Occipital lobe (tissue), 2 donors: ENCODE data around the gene OTOA. TPM values are rescaled to one million over a fixed set of nuclear protein-coding genes. Genes with fewer than 3 reads are reported as not detected.
"Not testable (repeated sequence)": the region's sequence is repeated elsewhere in the genome, so short reads cannot be mapped to it uniquely, and the experiment has no call there.

Experiments
- DNase-seq: peaks from one replicate; lab custom pipeline; 2025; lab: John Stamatoyannopoulos, UW
- total RNA-seq: library from RNA; depleted of rRNA; stranded (reverse); fragments of >200 nt; gene quantifications from one replicate; pipeline ENCODE4 v1.2.3, GENCODE V29; 2014

The OTOA gene
- total RNA-seq: 1.1 TPM

DNA sequence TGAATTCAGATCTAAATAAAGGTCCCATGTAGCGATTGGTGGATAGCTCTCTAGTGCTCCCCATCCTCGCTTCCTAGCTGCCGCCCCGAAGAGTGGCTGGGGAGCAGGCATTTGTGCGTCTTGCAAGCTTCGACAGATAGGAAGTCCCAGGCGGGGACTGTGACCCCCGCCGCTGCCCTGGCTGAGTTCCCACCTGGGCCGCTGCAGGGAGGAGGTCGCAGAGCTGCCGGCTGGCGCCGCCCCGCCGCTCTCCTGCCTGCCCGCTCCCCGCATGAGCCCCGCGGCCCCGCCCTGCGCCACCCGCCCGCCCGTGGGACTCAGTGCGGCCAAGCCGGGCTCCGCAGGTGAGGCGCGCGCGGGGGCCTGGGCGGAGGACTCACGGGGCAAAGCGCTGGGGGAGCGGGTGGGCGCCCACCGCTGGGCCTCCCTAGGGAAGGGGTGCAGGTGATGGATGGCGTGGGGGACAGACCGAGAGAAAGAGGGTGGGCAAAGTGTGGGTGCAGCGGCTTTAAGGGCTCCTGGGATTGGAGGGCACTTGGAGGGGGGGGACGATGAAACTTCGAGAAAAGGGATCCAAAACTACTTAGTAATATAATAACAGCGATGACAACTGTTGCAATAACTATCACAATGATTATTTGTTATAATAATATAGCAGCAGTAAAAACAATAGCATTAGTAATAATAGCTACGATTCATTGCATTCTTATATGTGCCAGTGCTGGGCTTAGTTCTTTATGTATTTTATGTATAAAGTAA lies at the start of gene OTOA:
Gene OTOA, plus strand, starts transcription at position 80 of the 759 bp plus-strand sequence. CDS start 14,547 bp downstream, outside the sequence.
- DNase-seq: no peak

DNA sequence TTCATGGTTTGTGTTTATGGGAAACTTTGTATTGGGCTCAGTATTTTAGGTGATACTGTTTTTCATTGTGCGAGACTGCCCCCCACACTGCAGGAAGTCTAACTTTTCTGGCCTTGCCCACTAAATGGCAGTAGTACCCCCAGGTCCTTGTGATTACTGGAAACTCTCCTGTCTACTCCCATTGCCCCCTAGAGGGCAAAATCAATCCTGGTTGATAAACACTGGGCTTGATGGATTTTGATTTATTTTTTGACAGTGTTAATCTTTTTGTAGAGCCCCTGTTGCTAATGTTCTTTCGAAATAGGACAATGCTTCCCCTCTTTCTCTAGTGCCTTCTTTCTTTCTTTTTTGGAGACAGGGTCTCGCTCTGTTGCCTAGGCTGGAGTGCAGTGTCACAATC lies 48.9 kb upstream of the OTOA start:
- no peak for DNase-seq

DNA sequence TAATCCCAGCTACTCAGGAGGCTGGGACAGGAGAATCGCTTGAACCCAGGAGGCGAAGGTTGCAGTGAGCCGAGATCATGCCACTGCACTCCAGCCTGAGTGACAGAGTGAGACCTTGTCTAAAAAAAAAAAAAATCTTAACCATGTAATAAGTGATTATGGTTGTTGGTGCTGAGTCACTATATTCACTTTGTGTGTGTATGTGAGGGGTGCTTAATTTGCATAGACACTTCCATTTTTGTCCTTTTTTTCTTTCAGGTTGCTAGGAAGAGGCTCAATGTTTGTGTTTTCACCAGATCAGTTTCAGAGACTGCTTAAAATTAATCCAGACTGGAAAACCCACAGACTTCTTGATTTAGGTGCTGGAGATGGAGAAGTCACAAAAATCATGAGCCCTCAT lies 46.2 kb upstream of the OTOA start:
- DNase-seq: no peak

GRCh38 chr16:21618281-21618680 lies 45.5 kb upstream of the OTOA start:
- no peak for DNase-seq

DNA sequence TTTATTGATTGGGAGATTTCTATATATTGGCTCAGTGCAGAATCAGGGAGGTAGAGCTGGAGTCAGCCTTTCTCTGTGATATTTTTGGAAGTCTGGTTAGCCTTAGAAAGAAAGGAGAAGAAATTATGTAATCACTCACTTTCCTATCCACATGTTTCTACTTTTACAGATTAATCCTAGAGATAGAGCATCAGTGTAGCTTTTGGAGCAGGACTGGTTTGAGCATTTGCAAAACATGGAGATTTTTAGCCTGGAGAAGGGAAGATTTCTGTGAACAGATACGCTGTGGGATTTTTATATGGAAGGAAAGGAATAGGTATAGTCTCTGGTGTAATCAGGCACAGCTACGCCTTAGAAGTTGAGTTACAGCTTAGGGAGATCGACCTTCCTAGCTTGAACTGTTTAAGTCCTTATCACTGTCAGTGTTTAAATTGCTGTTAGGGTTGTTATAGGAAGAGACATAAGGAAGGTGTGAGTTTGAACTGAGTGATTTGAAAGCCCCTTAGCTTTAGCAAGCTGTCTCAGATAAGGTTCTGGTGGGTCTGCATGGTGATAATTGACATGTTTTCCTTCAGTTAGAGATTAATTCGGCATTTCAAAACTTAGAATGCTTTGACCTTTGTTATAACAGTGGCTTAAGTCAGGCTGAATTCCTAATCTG lies 43.9 kb upstream of the OTOA start:
- no peak for DNase-seq

GRCh38 chr16:21620592-21620991 lies 43.2 kb upstream of the OTOA start:
- DNase-seq: no peak

DNA sequence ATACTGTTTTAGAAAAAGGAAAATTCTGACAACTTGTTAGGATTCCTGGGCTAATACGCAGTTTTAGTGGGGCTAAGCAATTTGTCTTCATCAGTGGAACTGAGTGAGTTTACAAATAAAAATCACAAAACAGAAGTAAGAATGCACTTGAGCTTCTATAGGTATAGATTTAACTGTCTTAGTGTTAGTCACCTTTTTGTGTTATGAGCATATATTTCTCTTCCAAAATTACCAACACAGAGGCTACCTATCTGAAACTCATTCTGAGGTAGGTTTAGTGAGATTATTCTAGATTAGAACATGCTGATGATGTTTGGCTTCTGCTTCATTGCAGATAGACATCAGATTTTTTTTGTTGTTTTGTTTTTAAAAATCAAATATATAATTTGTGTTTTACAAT lies 41.2 kb upstream of the OTOA start:
- no peak for DNase-seq

DNA sequence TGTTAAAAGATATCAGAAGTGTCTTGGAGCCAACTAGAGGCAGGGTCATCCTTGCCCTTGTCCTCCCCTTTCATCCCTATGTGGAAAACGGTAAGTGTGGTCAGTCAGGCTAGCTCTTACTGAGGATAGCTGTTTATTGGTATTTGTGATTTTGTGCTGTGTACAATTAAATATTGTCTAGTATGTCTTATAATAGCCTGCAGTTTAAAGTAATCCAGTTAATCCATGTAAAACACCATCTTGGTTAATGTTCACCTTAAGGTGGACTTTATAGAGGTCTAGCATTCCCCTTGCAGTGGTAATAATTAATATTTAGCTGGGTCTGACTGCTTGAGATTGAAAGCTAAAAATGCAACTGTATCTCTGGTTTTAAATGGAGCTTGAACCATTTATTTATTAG lies 38.7 kb upstream of the OTOA start:
- no peak for DNase-seq

DNA sequence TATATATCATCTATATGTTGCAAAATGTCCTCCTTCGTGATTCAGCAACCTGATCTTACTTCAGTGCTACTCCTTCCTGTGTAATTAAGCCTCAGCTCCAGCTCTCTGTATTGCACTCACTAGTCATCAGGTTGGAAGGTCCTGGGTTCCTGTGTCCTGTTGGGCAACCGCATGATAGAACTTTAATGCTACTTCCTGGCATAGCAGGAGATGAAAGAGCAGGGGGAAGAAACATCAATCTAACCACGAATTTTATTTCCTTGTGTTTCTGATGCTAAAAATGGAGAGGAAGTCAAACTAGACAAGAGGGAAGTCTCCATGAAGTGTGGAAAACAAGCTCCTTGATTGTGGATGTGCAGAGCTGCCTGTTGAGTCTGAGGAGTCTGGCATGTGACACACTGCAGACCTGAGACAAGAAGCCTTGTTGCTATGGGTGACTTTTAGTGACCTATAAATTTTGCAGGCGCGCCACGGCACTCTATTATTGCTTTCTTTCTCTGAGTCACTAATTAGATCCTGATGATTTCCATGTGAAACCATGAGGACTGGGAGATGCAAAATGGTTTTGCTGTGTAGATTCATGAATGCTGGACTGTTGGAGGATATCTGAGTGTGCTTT lies 37.0 kb upstream of the OTOA start:
- DNase-seq: no peak

- DNase-seq: no peak
Measured at GRCh38 chr16:21628121-21628726, 35.5 kb upstream of the OTOA start.

DNA sequence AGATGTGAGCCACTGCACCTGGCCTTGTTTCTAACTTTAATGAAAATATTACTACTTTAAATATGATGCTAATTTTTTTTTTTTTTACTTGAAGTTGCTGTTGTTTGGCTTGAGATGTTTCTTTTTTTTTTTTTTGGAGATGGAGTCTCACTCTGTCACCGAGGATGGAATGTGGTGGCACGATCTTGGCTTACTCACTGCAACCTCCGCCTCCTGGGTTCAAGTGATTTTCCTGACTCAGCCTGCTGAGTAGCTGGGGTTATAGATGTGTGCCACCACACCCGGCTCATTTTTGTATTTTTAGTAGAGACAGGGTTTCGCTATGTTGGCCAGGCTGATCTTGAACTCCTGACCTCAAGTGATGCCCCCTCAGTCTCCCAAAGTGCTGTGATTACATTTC lies 35.0 kb upstream of the OTOA start:
- no peak for DNase-seq

DNA sequence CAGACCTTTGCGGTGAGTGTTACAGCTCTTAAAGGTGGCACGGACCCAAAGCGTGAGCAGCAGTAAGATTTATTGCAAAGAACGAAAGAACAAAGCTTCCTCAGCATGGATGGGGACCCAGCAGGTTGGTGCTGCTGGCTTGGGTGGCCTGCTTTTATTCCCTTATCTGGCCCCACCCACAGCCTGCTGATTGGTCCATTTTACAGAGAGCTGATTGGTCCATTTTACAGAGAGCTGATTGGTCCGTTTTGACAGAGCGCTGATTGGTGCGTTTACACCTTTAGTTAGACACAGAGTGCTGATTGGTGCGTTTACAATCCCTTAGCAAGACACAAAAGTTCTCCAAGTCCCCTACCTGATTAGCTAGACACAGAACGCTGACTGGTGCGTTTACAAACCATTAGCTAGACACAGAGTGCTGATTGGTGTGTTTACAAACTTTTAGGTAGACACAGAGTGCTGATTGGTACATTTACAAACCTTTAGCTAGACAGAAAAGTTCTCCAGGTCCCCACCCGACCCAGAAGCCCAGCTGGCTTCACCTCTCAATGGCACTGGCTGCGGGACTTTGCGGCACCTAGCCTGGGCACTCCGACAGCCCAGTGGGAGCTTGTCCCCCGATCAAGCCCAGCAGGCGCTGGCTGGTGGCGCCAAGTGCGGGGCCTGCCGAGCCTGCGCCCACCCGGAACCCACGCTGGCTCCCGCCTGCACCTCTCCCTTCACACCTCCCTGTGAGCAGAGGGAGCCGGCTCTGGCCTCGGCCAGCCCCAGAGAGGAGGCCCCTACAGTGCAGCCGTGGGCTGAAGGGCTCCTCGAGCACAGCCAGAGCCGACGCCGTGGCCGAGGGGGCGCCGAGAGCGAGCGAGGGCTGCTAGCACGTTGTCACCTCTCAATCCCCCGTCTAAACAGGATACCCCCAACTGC lies 33.9 kb upstream of the OTOA start:
- not testable (repeated sequence) for DNase-seq

DNA sequence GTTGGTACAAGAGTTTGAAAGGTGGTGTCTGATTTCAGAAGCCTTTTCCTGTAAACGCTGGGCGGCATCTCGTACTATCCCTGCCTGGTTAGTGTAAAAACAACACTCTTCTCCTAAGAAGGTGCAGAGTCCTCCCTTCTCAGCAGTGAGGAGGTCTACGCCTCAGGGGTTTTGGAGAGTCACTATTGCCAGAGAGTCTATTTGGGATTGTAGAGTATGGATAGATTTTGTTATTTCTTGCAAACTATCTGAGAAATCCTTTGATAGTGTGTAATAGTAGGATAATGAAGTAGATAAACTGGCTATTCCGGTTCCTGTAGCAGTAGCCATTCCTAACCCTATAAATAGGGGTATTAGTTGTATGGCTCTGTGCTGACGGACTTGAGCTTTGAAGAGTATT lies 32.9 kb upstream of the OTOA start:
- DNase-seq: not testable (repeated sequence)

- not testable (repeated sequence) for DNase-seq
Measured at GRCh38 chr16:21631376-21631775, 32.4 kb upstream of the OTOA start.

- DNase-seq: not testable (repeated sequence)
Measured at GRCh38 chr16:21631951-21632575, 31.7 kb upstream of the OTOA start.

DNA sequence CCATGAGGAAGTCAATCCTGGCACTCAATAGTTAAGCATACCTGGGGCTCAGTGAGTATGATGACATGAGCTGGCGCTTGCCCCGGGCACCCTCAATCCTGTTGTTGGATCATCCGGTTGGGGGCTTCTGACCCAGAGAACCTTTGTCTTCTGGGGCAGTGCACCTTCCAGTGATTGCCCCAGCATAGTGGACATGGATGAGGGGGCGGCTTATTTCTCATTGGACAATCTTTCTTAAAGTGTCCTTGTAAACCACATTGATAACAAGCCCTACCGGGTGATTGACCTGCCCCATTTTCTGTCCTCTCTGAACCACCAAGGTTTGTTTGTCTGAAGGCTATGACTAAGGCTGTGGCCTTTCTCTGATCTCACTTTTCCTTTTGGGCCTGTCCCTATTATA lies 29.6 kb upstream of the OTOA start:
- no peak for DNase-seq

GRCh38 chr16:21635694-21636093 lies 28.1 kb upstream of the OTOA start:
- not testable (repeated sequence) for DNase-seq

GRCh38 chr16:21637032-21637968 lies 26.5 kb upstream of the OTOA start:
- DNase-seq: no peak

DNA sequence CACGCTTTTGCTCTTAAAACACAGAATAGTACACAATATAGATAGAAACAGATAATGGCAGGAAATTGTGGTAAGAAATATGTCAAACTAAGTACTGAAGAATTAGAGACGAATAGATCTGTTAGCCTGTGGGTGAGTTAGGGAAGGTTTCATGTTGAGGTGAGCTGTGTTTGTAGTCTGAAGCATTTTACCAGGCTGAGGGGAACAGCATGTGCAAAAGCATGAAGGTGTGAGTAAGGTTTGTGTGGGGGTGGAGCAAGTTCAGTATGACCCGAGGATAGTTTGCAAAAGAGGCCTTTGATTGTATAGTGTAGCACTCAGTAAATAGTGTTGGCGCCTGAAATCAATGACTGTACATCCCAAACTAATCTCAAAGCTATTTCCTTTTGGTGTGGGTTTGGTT lies 25.2 kb upstream of the OTOA start:
- no peak for DNase-seq

GRCh38 chr16:21639493-21639892 lies 24.3 kb upstream of the OTOA start:
- no peak for DNase-seq
